Measurements from ENCODE around the gene LRP10.

- no peak for TF ChIP-seq RAD21 (IDR thresholded peaks at IDR 0.05; ENCODE audit: low read depth)
- TF ChIP-seq, protein P1, sequence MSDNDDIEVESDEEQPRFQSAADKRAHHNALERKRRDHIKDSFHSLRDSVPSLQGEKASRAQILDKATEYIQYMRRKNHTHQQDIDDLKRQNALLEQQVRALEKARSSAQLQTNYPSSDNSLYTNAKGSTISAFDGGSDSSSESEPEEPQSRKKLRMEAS (IDR thresholded peaks at IDR 0.05): no peak
- no peak for TF ChIP-seq NFIC (IDR thresholded peaks at IDR 0.05)
- TF ChIP-seq REST (IDR thresholded peaks at IDR 0.05; ENCODE audit: low read depth): no peak
- no peak for TF ChIP-seq FOXM1 (IDR thresholded peaks at IDR 0.05; ENCODE audit: borderline replicate concordance, low read depth)
- TF ChIP-seq USF1 (IDR thresholded peaks at IDR 0.05): no peak
- no peak for TF ChIP-seq YY1 (IDR thresholded peaks at IDR 0.05; ENCODE audit: low read depth)
- no peak for TF ChIP-seq TAF1 (IDR thresholded peaks at IDR 0.05; ENCODE audit: low read depth)
- TF ChIP-seq EP300 (IDR thresholded peaks at IDR 0.05; ENCODE audit: borderline replicate concordance): no peak
- no peak for TF ChIP-seq TEAD4 (IDR thresholded peaks at IDR 0.05)
- TF ChIP-seq EGR1 (IDR thresholded peaks at IDR 0.05): no peak
- TF ChIP-seq CEBPB (IDR thresholded peaks at IDR 0.05): no peak
- TF ChIP-seq TCF12 (IDR thresholded peaks at IDR 0.05; ENCODE audit: low read depth): no peak
- TF ChIP-seq CREB1 (IDR thresholded peaks at IDR 0.05; ENCODE audit: low read depth): no peak
These were observed 16.4 kb downstream of the LRP10 start for GRCh38 chr14:22887990-22888378.
